ENCODE results near the gene NPC2.
"Not testable (repeated sequence)": the region's sequence is repeated elsewhere in the genome, so short reads cannot be mapped to it uniquely, and the experiment has no call there.

Gene NPC2

DNA sequence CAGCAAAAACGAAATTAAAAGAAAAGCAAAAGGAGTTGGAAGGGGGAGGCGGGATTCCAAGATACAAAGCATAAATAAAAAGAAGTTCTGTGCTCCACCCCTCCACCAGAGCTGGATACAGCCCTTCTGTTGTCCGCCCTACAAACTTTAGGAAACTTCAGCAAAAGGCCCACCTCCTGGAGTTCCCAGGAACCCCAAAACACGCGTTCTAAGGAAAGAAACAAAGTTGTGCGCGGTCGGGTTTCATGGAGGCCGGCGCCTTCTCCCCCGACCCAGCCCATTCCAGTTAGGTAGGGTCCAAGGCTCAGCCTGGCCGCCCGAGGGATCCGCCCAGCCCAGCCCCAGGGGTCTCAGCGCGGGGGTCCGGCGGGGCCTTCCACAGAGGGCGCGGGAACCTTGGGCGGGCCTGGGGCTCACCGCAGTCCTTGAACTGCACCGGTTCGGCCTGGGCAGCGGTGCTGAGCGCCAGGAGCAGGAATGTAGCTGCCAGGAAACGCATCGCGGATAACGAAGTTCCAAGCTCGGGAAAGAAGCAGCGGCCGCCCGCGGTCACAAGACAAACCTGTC, at the start of gene NPC2:
TSS of gene NPC2 (minus strand) at position 530 of the 567 bp plus-strand sequence. CDS start at position 499, 31 bp downstream.
- no peak for DNase-seq

DNA sequence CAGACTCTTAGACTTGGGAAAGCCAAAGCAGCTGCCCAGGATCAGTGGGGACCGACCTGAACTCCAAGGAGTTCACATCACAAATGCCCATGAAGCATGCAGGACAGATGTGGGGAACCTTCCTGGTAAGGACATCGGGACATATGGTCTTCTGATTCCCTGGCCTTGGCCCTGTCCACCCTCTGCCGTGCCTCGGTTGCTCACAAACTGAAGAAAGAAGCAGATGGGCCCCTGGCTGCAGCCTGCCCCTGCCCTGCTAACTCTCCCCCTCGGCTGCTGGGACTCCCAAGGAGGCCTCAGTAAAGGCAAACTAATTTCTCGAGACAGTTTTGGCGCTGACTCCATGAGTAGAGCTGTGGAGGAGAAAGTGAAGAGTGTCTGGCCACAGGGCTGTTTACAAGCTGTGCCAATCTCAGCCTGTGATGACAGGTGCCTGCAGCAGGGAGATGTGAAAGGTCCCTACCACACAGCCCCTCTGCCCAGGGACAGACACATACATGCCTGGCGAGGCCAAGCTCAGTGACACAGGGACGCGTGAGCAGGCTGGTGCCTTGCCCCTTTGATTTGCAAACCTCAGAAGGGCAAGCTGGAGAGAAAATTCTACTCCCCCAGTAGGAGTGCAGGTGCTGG, 49.1 kb upstream of the NPC2 start:
- DNase-seq, result no peak

DNA sequence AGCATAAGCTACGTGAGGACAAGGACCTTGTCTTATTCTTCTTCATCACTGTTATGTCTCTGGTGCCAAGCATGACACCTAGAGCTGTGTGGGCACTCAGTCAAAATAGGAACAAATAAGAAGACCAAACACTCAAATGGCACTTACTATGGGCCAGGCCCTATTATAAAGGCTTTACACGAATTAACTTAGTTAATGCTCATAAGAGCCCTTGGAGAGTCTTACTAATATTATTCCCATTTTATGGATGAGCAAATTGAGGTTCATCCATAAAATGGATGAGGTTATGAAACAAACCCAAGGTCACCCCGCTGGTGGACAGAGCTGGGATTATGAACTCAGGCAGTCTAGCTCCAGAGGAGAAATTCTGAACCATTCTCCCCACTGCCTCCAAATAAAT, 48.1 kb upstream of the NPC2 start:
- DNase-seq, result no peak

DNA sequence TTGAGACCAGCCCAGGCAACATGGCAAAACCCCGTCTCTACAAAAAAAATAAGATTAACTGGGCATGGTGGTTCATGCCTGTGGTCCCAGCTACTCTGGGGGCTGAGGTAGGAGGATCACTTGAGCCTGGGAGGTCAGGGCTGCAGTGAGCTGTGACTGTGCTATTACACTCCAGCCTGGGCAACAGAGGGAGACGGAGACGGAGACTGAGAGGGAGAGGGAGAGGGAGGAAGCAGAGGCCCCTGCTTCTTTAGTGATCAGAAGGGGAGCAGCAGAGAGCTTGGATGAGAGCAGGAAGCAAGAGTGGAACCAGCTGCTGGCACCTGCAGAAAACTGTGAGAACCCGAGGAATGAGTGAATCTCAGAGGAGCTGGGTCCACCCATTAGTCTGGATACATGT, 46.4 kb upstream of the NPC2 start:
- DNase-seq, result no peak

- DNase-seq, result no peak
Observed at GRCh38 chr14:74538411-74539391, 45.6 kb upstream of the NPC2 start.

DNA sequence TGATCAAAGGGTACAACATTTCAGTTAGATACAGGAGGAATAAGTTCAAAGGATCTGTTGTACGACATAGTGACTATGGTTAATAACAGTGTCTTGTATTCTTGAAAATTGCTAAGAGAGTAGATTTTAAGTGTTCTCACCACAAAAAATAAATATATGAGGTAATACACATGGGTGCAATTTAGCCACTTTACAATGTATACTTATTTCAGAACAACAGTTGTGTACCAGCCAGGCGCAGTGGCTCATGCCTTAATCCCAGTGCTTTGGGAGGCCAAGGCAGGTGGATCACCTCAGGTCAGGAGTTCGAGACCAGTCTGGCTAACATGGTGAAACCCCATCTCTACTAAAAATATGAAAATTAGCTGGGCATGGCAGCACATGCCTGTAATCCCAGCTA, 43.2 kb upstream of the NPC2 start:
- not testable (repeated sequence) for DNase-seq

- no peak for DNase-seq
Observed at GRCh38 chr14:74535756-74536325, 42.7 kb upstream of the NPC2 start.

- no peak for DNase-seq
Observed at GRCh38 chr14:74533576-74533975, 40.5 kb upstream of the NPC2 start.

DNA sequence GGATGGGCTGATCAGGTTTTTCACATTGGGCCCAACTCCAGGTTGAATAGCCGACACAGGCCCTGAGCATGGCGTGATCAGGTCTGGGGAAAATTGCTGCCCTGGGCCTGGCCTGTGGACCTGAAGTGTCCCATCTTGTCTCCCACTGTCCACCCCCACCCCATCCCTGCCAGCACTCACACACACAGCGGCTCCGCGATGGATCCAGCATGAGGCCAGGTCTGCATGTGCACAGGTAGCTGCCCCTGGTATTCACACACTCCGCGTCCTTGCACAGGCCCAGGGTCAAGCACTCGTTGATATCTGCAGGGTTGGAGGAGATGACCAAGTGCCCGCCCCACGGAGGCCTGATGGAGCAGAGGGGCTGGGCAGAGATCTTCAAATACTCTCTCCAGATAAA, 39.1 kb upstream of the NPC2 start:
- no peak for DNase-seq

DNA sequence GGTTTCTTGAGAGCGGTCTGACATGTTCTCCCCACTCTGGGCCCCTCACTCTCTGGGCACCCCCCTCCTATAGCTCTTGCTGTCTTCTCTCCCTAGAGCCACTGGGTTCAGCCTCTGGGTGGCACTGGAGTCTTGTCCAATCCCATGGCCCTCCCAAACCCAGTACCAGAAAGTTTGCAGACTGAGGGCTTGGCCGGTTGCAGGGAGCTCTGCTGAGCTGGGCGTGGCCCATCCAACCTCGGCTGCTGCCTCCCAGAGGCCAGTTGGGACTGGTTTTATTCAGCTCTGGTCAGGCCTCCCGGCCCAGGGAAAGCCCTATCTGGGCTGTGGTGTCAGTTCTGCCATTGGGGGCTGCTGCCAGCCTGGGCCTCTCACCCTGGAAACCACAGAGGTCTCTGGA, 38.4 kb upstream of the NPC2 start:
- no peak for DNase-seq

DNA sequence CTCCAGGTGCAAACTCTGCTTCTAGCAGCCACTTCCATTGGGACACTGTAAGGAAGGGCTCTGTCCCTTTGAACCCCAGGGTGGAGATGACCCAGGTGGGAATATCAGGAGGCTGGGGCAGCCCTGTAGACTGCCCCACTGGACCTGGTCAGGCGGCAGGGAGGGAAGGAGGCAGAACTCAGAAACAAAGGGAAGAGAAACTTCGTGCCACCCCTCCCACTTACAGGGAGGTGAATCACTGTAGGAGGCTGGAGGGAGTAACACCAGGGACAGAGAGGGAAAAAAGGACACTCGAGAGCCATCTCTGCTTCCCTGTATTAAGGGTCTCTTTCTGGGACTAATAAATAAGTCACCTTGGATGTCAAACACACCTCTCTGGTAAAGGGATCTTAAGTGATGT, 37.9 kb upstream of the NPC2 start:
- DNase-seq, result no peak

- no peak for DNase-seq
Observed at GRCh38 chr14:74528886-74529285, 35.8 kb upstream of the NPC2 start.

DNA sequence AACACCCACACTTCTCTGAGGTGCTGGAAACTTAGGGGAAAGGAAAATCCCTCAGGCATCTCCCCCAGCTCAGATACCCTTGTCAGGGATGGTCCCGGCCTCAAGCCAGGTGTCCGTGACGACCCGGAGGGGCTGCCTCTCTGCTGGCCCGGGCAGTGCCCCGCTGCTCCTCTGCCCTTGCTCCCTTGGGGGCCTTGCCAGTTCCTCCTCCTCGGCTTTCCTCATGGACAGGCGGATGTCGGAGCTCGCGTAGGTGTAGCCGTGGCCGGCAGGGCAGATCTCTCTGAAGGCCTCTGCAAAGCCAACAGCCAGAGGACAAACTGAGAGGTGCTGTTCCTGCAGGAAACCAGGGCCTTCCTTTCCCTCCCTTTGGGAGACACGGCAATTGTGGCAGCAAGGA, 35.3 kb upstream of the NPC2 start:
- no peak for DNase-seq

GRCh38 chr14:74527736-74528280, 34.7 kb upstream of the NPC2 start:
- DNase-seq, result no peak

DNA sequence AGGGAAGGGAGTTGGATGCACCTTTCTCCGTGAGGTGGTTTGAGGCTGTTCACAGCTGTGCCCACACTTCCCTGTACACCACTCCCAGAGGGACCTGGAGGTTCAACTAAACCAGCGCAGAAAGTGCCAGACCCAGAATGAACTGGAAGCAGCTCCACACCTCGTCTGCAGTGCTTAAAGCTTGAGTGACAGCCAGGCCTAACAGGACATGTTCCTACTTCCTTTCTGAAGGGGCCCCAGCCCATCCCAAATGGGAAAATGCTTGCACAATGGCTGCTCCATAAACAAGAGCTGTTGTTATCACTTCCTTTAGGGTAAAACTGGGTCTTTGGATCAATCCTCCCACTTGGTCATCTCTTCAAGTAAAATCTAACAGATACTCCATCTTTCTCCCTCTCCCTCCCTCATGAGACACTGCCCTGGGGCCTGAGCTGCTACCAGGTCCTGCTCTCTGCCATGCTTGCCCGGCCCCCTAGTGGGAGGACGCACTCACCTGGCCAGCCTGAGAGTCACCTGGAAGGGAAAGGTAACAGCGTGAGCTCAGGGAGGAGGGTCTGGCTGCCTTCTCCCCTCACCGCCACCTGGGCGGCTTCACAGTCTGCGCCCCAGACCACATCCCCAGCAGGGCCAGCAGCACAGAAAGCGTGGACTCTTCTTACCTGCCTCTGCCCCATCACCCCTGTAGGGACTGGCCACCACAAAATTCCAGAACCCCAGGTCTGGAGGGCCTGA, 33.9 kb upstream of the NPC2 start:
- DNase-seq, result no peak

DNA sequence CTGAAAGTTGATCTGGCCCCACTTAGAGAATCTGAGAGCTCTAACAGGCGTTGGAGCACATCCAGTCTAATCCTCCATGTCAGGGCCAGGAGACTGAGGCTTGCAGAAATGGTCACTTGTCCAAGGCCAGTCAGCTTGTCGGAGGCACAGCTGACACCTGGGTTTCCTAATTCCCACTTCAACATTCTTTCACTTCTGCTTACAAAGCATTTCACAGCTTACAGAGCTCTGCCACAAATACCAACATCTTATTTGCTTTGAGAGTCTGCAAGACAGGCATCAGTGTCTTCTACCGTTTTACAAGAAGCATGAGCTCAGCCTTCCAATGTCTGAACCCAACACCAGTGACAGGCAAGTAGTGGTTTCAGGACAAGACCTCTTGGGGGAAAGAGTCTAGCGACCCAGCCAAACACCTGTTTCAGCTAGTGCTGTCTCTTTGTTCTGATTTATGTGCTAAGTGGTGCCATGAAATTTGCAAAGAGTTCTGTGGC, 32.3 kb upstream of the NPC2 start:
- DNase-seq, result no peak

- DNase-seq, result no peak
Observed at GRCh38 chr14:74524812-74525135, 31.7 kb upstream of the NPC2 start.

DNA sequence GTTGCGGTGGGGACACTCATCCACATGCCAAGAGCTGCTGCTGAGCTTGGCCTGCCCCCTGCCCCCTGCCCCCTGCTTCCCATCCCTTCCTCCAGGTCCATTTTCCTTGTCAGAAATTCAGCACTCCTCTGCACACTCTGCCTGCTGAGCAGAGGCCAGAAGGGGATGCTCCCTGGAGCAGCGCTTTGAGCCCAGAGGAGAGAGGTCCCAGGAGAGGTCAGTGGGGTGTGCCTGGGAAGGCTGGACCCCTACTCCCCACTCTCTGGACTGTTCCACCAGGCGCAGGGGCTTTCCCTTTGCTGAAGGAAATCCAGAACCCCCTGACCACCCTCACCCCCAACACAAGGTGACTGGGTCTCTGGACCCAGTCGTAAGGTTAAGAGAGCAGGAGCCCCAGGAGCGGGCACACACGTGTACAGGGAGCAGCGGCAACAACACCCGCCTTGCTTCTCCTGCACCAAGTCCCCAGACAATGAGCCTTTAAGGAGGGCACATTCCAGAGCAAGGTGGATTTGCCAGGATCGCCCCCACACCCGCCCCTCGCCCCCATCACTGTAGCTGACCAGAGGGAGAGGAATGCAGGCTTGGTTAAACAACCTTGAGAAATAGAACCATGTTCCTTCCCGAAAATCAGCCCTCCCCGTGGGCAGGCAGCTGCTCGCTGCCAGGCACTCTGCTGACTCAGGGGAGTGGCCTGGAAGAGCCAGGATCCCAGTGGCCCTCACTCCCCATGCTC, 31.1 kb upstream of the NPC2 start:
- no peak for DNase-seq

- DNase-seq, result no peak
Observed at GRCh38 chr14:74522740-74523139, 29.6 kb upstream of the NPC2 start.

DNA sequence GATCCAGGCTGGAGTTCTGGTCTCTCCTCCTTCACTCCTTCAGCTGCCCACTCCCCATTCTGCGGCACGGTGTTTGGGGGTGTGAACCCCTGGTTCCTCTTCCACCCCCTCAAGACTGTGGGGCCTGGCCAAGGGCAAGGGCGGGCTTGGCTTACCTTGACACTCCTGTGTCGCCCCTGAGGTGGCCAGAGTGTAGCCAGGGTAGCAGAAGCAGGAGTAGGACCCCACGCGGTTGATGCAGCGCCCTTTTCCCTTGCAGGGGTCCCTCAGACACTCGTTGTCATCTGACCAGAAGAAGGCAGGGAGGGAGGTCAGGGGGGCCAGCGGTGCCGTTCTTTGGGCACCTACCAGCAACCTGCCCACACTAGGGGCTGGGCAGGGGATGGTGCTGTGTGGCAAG, 28.7 kb upstream of the NPC2 start:
- no peak for DNase-seq

DNA sequence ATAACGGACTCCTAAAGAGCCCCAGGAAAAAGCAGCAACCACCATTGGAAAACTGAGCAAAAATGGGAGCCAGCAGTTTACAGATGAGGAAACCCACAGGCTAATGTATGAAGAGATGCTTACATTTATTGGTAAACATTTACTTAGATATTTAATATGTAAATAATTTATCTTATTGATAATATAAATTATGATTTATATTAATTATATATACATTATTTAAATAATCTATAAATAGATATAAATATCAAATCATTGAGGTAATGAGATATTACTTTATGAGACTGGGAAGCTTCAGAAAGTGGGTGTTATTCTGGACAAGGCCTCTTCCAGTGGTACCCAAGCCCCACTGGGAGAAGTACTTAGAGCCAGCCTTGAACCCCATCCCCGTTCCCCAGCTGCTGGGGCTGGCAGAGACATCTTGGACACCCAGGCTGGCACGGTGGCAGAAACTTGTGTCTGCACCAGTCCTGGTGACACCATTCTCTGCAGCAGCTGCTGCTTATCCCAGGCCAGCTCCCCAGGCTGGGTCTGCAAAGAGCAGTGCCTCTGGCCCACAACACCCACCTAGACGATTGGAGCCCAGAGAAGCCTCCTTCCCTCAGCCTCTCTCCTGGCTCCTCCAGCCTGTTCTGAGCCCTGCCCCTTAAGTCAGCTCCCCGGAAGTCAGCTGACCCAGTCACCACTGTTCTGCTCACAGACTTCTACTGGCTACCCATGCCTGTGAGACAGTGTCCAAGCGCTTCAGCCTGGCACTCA, 26.4 kb upstream of the NPC2 start:
- no peak for DNase-seq

Measured in activated effector memory CD4-positive, alpha-beta T cell treated with Interleukin-2 at 50 U/mL for 16 hours (primary cell).